Measurements from ENCODE around the gene CTU1. TPM values are rescaled to one million over a fixed set of nuclear protein-coding genes. Genes with fewer than 3 reads are reported as not detected.

Gene CTU1
- total RNA-seq (2021) (8.6 to 10.3 TPM (median 8.9 TPM) in 3 replicates), Bru-seq, nascent RNA (percentile 62 among the genes with signal in this experiment)
- long read RNA-seq, experiment 1, transcript CTU1-201 (3 exons, 2,087 nt) = major isoform, 38 of 40 reads
- long read RNA-seq, experiment 1, partial matches to known transcripts = 1 of 40 reads
- long read RNA-seq, experiment 1, other reads (novel, unspliced or antisense) = 1 of 40 reads
- long read RNA-seq, experiment 2, transcript CTU1-201 (3 exons, 2,087 nt) = major isoform, 17 of 23 reads
- long read RNA-seq, experiment 2, partial matches to known transcripts = 4 of 23 reads
- long read RNA-seq, experiment 2, other reads (novel, unspliced or antisense) = 2 of 23 reads
- long read RNA-seq, experiment 3 = 0 reads

DNA sequence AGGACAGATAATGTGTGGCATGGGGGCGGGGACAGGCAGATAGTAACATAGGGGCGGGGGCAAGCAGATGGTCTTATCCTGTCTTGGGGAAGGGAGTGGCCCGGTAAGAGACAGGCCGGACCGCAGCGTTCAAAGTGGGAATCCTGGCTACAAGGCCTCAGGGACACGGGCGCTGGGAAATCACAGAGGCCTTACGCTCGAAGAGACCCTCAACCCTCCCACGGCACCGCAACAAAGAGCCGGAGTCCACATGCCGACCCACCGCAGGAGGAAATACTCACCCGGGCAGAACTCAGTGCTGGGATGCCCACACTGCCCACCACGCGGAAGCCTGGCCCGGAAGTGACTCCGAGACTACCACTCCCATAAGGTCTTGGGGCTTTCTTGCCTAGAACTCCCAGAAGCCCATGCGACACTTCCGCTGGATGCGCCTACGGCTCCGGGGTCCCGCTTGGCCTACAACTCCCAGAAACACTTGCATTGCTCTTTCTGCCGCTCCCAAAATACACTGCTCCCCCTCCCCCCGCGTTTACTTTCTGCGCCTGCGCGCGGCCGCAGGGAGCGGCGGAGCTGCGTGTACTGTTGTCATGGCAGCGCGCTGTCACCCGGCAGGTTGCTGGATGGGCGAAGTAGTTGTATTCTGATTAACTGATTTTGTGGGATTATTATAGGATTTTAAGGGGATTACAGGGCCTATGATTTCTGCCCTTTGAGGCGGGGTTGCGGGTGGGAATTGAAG lies at the start of gene CTU1:
TSS of gene CTU1 (minus strand) at position 344 of the 739 bp plus-strand sequence. CDS start 3,840 bp downstream, outside the sequence.
- TF ChIP-seq, protein P1, sequence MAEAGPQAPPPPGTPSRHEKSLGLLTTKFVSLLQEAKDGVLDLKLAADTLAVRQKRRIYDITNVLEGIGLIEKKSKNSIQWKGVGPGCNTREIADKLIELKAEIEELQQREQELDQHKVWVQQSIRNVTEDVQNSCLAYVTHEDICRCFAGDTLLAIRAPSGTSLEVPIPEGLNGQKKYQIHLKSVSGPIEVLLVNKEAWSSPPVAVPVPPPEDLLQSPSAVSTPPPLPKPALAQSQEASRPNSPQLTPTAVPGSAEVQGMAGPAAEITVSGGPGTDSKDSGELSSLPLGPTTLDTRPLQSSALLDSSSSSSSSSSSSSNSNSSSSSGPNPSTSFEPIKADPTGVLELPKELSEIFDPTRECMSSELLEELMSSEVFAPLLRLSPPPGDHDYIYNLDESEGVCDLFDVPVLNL (CRISPR knock-in tag; IDR thresholded peaks at IDR 0.05; ENCODE audit: borderline replicate concordance, low read depth) = no peak
- TF ChIP-seq, protein P2, sequence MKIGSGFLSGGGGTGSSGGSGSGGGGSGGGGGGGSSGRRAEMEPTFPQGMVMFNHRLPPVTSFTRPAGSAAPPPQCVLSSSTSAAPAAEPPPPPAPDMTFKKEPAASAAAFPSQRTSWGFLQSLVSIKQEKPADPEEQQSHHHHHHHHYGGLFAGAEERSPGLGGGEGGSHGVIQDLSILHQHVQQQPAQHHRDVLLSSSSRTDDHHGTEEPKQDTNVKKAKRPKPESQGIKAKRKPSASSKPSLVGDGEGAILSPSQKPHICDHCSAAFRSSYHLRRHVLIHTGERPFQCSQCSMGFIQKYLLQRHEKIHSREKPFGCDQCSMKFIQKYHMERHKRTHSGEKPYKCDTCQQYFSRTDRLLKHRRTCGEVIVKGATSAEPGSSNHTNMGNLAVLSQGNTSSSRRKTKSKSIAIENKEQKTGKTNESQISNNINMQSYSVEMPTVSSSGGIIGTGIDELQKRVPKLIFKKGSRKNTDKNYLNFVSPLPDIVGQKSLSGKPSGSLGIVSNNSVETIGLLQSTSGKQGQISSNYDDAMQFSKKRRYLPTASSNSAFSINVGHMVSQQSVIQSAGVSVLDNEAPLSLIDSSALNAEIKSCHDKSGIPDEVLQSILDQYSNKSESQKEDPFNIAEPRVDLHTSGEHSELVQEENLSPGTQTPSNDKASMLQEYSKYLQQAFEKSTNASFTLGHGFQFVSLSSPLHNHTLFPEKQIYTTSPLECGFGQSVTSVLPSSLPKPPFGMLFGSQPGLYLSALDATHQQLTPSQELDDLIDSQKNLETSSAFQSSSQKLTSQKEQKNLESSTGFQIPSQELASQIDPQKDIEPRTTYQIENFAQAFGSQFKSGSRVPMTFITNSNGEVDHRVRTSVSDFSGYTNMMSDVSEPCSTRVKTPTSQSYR (CRISPR knock-in tag; IDR thresholded peaks at IDR 0.05) = peak; percentile 74
- TF ChIP-seq SP1 (CRISPR knock-in tag; conservative IDR thresholded peaks at IDR 0.05) (peak; percentile 85), E2F1 (CRISPR knock-in tag; IDR thresholded peaks at IDR 0.05) (no peak), FOXK1 (CRISPR knock-in tag; IDR thresholded peaks at IDR 0.05) (peak; percentile 89), ETV6 (CRISPR knock-in tag; IDR thresholded peaks at IDR 0.05) (peak; percentile 40; the same call in 1 of the 2 replicates), FOXP4 (CRISPR knock-in tag; IDR thresholded peaks at IDR 0.05) (0 out of 2 replicates have a peak, but pooled peaks have one; percentile 20), OVOL2 (CRISPR knock-in tag; IDR thresholded peaks at IDR 0.05; ENCODE audit: borderline replicate concordance) (no peak), GABPB1 (CRISPR knock-in tag; IDR thresholded peaks at IDR 0.05) (peak; percentile 87; the same call in 1 of the 2 replicates), MXD4 (CRISPR knock-in tag; IDR thresholded peaks at IDR 0.05; ENCODE audit: borderline replicate concordance) (no peak), TEAD1 (CRISPR knock-in tag; IDR thresholded peaks at IDR 0.05) (peak; percentile 30; the same call in 1 of the 2 replicates)
- TF ChIP-seq, protein P3, sequence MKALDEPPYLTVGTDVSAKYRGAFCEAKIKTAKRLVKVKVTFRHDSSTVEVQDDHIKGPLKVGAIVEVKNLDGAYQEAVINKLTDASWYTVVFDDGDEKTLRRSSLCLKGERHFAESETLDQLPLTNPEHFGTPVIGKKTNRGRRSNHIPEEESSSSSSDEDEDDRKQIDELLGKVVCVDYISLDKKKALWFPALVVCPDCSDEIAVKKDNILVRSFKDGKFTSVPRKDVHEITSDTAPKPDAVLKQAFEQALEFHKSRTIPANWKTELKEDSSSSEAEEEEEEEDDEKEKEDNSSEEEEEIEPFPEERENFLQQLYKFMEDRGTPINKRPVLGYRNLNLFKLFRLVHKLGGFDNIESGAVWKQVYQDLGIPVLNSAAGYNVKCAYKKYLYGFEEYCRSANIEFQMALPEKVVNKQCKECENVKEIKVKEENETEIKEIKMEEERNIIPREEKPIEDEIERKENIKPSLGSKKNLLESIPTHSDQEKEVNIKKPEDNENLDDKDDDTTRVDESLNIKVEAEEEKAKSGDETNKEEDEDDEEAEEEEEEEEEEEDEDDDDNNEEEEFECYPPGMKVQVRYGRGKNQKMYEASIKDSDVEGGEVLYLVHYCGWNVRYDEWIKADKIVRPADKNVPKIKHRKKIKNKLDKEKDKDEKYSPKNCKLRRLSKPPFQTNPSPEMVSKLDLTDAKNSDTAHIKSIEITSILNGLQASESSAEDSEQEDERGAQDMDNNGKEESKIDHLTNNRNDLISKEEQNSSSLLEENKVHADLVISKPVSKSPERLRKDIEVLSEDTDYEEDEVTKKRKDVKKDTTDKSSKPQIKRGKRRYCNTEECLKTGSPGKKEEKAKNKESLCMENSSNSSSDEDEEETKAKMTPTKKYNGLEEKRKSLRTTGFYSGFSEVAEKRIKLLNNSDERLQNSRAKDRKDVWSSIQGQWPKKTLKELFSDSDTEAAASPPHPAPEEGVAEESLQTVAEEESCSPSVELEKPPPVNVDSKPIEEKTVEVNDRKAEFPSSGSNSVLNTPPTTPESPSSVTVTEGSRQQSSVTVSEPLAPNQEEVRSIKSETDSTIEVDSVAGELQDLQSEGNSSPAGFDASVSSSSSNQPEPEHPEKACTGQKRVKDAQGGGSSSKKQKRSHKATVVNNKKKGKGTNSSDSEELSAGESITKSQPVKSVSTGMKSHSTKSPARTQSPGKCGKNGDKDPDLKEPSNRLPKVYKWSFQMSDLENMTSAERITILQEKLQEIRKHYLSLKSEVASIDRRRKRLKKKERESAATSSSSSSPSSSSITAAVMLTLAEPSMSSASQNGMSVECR (CRISPR knock-in tag; IDR thresholded peaks at IDR 0.05; ENCODE audit: borderline replicate concordance) = peak; percentile 71; the same call in 1 of the 2 replicates
- TF ChIP-seq, protein P4, sequence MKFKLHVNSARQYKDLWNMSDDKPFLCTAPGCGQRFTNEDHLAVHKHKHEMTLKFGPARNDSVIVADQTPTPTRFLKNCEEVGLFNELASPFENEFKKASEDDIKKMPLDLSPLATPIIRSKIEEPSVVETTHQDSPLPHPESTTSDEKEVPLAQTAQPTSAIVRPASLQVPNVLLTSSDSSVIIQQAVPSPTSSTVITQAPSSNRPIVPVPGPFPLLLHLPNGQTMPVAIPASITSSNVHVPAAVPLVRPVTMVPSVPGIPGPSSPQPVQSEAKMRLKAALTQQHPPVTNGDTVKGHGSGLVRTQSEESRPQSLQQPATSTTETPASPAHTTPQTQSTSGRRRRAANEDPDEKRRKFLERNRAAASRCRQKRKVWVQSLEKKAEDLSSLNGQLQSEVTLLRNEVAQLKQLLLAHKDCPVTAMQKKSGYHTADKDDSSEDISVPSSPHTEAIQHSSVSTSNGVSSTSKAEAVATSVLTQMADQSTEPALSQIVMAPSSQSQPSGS (CRISPR knock-in tag; IDR thresholded peaks at IDR 0.05; ENCODE audit: borderline replicate concordance, low read depth) = no peak
- TF ChIP-seq, protein P5, sequence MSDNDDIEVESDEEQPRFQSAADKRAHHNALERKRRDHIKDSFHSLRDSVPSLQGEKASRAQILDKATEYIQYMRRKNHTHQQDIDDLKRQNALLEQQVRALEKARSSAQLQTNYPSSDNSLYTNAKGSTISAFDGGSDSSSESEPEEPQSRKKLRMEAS (CRISPR knock-in tag; IDR thresholded peaks at IDR 0.05) = peak; percentile 80
- Mint-ChIP-seq H3K36me3 (no peaks in the 10 kb centered on the region), H3K4me3 (peak within 1 kb of the TSS; percentile 90), H3K9me3 (no peaks in the 10 kb centered on the region), H3K27me3 (ENCODE audit: low read depth) (peaks cover 9% of the 10 kb centered on the region), H3K4me1 (peaks cover 8% of the 10 kb centered on the region), H3K27ac (peak within 1 kb of the TSS; percentile 75)
- ChIA-PET POLR2A (no interaction called here), CTCF (interaction anchor here (1.1 to 1.4 kb wide), 2 partner anchors 14 to 151 kb away, joined by 3 to 4 read pairs; no protein-coding TSS in a partner anchor)
- ATAC-seq = peak; percentile 97
- DNase-seq (ENCODE audit: low spot score) = peak; percentile 98

Measured in WTC11 (cell line).